UCSD-AML1 (cell line): ENCODE measurements around the gene GPC1.

Experiments used
- DNase-seq: peaks from one replicate; lab custom pipeline; 2025; ENCODE audit not compliant: unreplicated experiment; lab: John Stamatoyannopoulos, UW

The GPC1 gene

GRCh38 chr2:240510513-240511210, 75.2 kb downstream of the GPC1 start:
- DNase-seq = no peak

- DNase-seq = no peak
Measured at GRCh38 chr2:240511351-240512108, 76.1 kb downstream of the GPC1 start.

GRCh38 chr2:240512109-240512485, 76.6 kb downstream of the GPC1 start:
- no peak for DNase-seq

- DNase-seq = no peak
Measured at GRCh38 chr2:240512666-240513535, 77.4 kb downstream of the GPC1 start.

GRCh38 chr2:240513549-240514287, 78.3 kb downstream of the GPC1 start:
- peak; percentile 80 for DNase-seq

GRCh38 chr2:240514631-240515030, 79.2 kb downstream of the GPC1 start:
- DNase-seq = no peak

- no peak for DNase-seq
Measured at GRCh38 chr2:240517342-240517741, 81.9 kb downstream of the GPC1 start.
